ENCODE measurements around the gene PRSS33. TPM values are rescaled to one million over a fixed set of nuclear protein-coding genes. Genes with fewer than 3 reads are reported as not detected.

The PRSS33 gene
- total and polyA plus RNA-seq, 9 donors, result 0.36 to 26.8 (median 0.82) TPM; not detected in 4

- DNase-seq, result peak in 1 of 5 donors; percentile 10
- intact Hi-C loops (cut with DNase I), result no loop called here
- no peaks in the 10 kb centered on the region for H3K36me3 ChIP-seq
- TF ChIP-seq POLR2A (IDR thresholded peaks at IDR 0.05) (no peak), CTCF (IDR thresholded peaks at IDR 0.05) (no peak), EP300 (IDR thresholded peaks at IDR 0.05) (no peak)
- H3K27me3 ChIP-seq, result no peaks in the 10 kb centered on the region
- 60 to 62% (median 60%) methylated on average over 7 of the region's 7 CpGs for WGBS, 3 donors
- no peaks in the 10 kb centered on the region for H3K4me1 ChIP-seq (ENCODE audit: insufficient read depth)
- H3K4me3 ChIP-seq, result no peak overlapping the region
- H3K9me3 ChIP-seq, result no peaks in the 10 kb centered on the region
- H3K27ac ChIP-seq, result no peak overlapping the region
These were observed 8.2 kb upstream of the PRSS33 start for GRCh38 chr16:2795395-2796143.

- TF ChIP-seq CTCF (IDR thresholded peaks at IDR 0.05), result no peak
- TF ChIP-seq EP300 (IDR thresholded peaks at IDR 0.05), result no peak
- no peak for TF ChIP-seq POLR2A (IDR thresholded peaks at IDR 0.05)
- DNase-seq, result no peak
- no peak overlapping the region for H3K27ac ChIP-seq
- 85 to 89% (median 86%) methylated on average over 10 of the region's 10 CpGs for WGBS, 3 donors
- intact Hi-C loops (cut with DNase I), result no loop called here
- H3K27me3 ChIP-seq, result no peaks in the 10 kb centered on the region
- H3K4me1 ChIP-seq (ENCODE audit: insufficient read depth), result no peaks in the 10 kb centered on the region
- no peaks in the 10 kb centered on the region for H3K9me3 ChIP-seq
- no peaks in the 10 kb centered on the region for H3K36me3 ChIP-seq
- no peak overlapping the region for H3K4me3 ChIP-seq
These were observed 5.6 kb upstream of the PRSS33 start for GRCh38 chr16:2792940-2793339.

GRCh38 chr16:2791174-2791573 is 3.8 kb upstream of the PRSS33 start:
- H3K27ac ChIP-seq, result no peak overlapping the region
- TF ChIP-seq EP300 (IDR thresholded peaks at IDR 0.05) (no peak), CTCF (IDR thresholded peaks at IDR 0.05) (no peak), POLR2A (IDR thresholded peaks at IDR 0.05) (no peak)
- no peaks in the 10 kb centered on the region for H3K27me3 ChIP-seq
- intact Hi-C loops (cut with DNase I), result loop anchor here in 1 of 4 donors (2.0 kb wide), 1 partner anchor 54 kb away; no protein-coding TSS in a partner anchor
- DNase-seq, result peak in 1 of 5 donors; percentile 7
- no peaks in the 10 kb centered on the region for H3K9me3 ChIP-seq
- H3K4me1 ChIP-seq (ENCODE audit: insufficient read depth), result no peaks in the 10 kb centered on the region
- H3K36me3 ChIP-seq, result no peaks in the 10 kb centered on the region
- WGBS, 3 donors, result 56 to 60% (median 57%) methylated on average over 8 of the region's 8 CpGs
- no peak overlapping the region for H3K4me3 ChIP-seq

- no peaks in the 10 kb centered on the region for H3K9me3 ChIP-seq
- intact Hi-C loops (cut with DNase I), result loop anchor here in 1 of 4 donors (2.0 kb wide), 1 partner anchor 54 kb away; no protein-coding TSS in a partner anchor
- H3K27ac ChIP-seq, result no peak overlapping the region
- H3K4me1 ChIP-seq (ENCODE audit: insufficient read depth), result no peaks in the 10 kb centered on the region
- no peaks in the 10 kb centered on the region for H3K36me3 ChIP-seq
- no peak overlapping the region for H3K4me3 ChIP-seq
- DNase-seq, result peak in 1 of 5 donors; percentile 5
- TF ChIP-seq CTCF (IDR thresholded peaks at IDR 0.05) (no peak), POLR2A (IDR thresholded peaks at IDR 0.05) (no peak), EP300 (IDR thresholded peaks at IDR 0.05) (no peak)
- WGBS, 3 donors, result 74 to 81% (median 78%) methylated on average over 5 of the region's 5 CpGs
- no peaks in the 10 kb centered on the region for H3K27me3 ChIP-seq
These were observed 3.3 kb upstream of the PRSS33 start for GRCh38 chr16:2790631-2791030.
